Mesendoderm (in vitro differentiated cells): ENCODE measurements around the gene UHRF2.

Experiments used
- DNase-seq: peaks from one replicate; pipeline ENCODE4 v3.0.0; 2013
- H2AK5ac ChIP-seq: 2 replicates; pipeline ENCODE4 v1.6.1; 2013; ENCODE audit warnings: low read length, inconsistent platforms
- H2BK120ac ChIP-seq: 2 replicates; pipeline ENCODE4 v1.6.1; 2013; ENCODE audit warnings: low read depth, mild to moderate bottlenecking, low read length, moderate library complexity, mixed read lengths
- H2BK15ac ChIP-seq: replicated peaks from 2 replicates; pipeline ENCODE4 v1.6.1; 2013; ENCODE audit warnings: low read depth, mild to moderate bottlenecking, moderate library complexity
- H2BK5ac ChIP-seq: 2 replicates; pipeline ENCODE4 v1.6.1; 2013; ENCODE audit warnings: low read length, inconsistent platforms
- H3K18ac ChIP-seq: 2 replicates; pipeline ENCODE4 v1.6.1; 2013; ENCODE audit warnings: mild to moderate bottlenecking, low read length, mixed read lengths
- H3K23ac ChIP-seq: one replicate; pipeline ENCODE4 v1.6.1; 2013; ENCODE audit warnings: low read length
- H3K27ac ChIP-seq: 2 replicates; pipeline ENCODE4 v1.5.1; 2013; ENCODE audit warnings: low read depth, mild to moderate bottlenecking, inconsistent platforms, low read length, moderate library complexity
- H3K27me3 ChIP-seq: 2 replicates; pipeline ENCODE4 v1.6.1; 2013; ENCODE audit warnings: low read length, control low read depth, mild to moderate bottlenecking, inconsistent platforms; ENCODE audit not compliant: insufficient read depth, poor library complexity
- H3K36me3 ChIP-seq: 2 replicates; pipeline ENCODE4 v1.6.1; 2013; ENCODE audit warnings: low read length, inconsistent platforms; ENCODE audit not compliant: control insufficient read depth, insufficient read depth
- H3K4ac ChIP-seq: one replicate; pipeline ENCODE4 v1.6.1; 2013; ENCODE audit warnings: low read depth, mild to moderate bottlenecking, low read length, moderate library complexity
- H3K4me1 ChIP-seq: 2 replicates; pipeline ENCODE4 v1.6.1; 2013; ENCODE audit warnings: low read depth, low read length, inconsistent platforms; ENCODE audit not compliant: control insufficient read depth
- H3K4me2 ChIP-seq: 2 replicates; pipeline ENCODE4 v1.6.1; 2013; ENCODE audit warnings: low read length
- H3K4me3 ChIP-seq: 2 replicates; pipeline ENCODE4 v1.5.1; 2013; ENCODE audit warnings: mild to moderate bottlenecking, low read length
- H3K56ac ChIP-seq: one replicate; pipeline ENCODE4 v1.6.1; 2013; ENCODE audit warnings: low read length
- H3K79me1 ChIP-seq: 2 replicates; pipeline ENCODE4 v1.6.1; 2013; ENCODE audit warnings: low read length, inconsistent platforms
- H3K79me2 ChIP-seq: 2 replicates; pipeline ENCODE4 v1.6.1; 2013; ENCODE audit warnings: mild to moderate bottlenecking, low read length; ENCODE audit not compliant: control insufficient read depth, insufficient read depth
- H3K9ac ChIP-seq: 2 replicates; pipeline ENCODE4 v1.6.1; 2013; ENCODE audit warnings: low read length, inconsistent platforms
- H4K5ac ChIP-seq: one replicate; pipeline ENCODE4 v1.6.1; 2013; ENCODE audit warnings: low read length
- H4K8ac ChIP-seq: one replicate; pipeline ENCODE4 v1.6.1; 2013; ENCODE audit warnings: low read depth, mild to moderate bottlenecking, control low read depth, low read length, moderate library complexity
- WGBS: extraction: QIAGEN DNeasy Blood & Tissue Kit; methylation state at CpG from one replicate; pipeline ENCODE4 v1.1.7; 2013; ENCODE audit warnings: low lambda C conversion rate, missing lambda C conversion rate; ENCODE audit not compliant: insufficient coverage; ENCODE audit errors: extremely low coverage; 5-methylcytosine and 5-hydroxymethylcytosine counted together

The UHRF2 gene

DNA sequence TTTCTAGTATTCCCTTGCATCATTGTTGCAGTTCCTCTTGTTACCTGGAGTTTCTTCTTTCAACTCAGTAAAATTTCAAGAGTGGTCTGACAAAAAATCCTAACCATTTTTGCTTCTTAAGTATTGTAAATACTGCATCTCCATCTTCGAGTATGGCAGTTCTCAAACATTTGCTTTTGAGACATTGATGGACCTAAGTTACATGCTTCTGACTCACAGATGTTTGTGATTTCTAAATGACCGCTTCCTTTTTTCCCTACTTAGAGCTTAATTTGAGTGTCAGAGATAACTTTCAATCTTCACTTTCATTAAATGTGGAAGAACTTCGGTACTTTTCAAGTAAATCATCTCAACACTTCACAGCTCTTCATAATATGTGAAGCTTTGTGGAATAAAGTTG is 4.2 kb downstream of the UHRF2 start:
- Histone ChIP-seq H3K79me1 (peaks cover 11% of the 10 kb centered on the region), H3K27ac (no peak overlapping the region), H2AK5ac (no peak overlapping the region), H3K4me1 (peaks cover 2% of the 10 kb centered on the region), H3K18ac (no peak overlapping the region), H3K79me2 (peaks cover 69% of the 10 kb centered on the region), H4K8ac (no peak overlapping the region), H3K36me3 (no peaks in the 10 kb centered on the region), H3K4me2 (no peak overlapping the region), H3K4ac (no peak overlapping the region), H2BK15ac (no peak overlapping the region), H4K5ac (no peak overlapping the region), H2BK120ac (no peak overlapping the region), H3K23ac (no peak overlapping the region), H3K4me3 (no peak overlapping the region), H2BK5ac (no peak overlapping the region), H3K56ac (no peak overlapping the region), H3K9ac (no peak overlapping the region), H3K27me3 (no peaks in the 10 kb centered on the region)
- WGBS = no CpG with 5 or more reads among the region's 3 CpGs
- DNase-seq = peak; percentile 13

DNA sequence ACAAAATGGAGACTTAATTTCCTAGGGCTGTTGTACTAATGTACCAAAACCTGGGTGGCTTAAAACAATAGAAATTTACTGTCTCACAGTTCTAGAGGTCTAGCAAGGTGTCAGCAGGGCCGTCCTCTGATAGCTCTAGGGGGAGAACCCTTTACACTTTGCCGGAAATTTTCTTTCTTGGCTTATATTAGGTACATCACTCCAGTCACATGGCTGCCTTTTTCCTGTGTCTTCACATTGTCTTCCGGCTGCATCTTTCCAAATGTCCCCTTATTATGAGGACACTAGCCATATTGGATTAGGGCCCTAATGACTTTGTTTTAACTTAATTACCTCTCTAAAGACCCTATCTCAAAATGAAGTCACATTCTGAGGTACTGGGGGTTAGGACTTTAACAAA is 5.8 kb downstream of the UHRF2 start:
- H2AK5ac ChIP-seq = no peak overlapping the region
- H3K79me1 ChIP-seq = peaks cover 11% of the 10 kb centered on the region
- WGBS = no CpG with 5 or more reads among the region's 3 CpGs
- H3K4me3 ChIP-seq = no peak overlapping the region
- no peak overlapping the region for H3K23ac ChIP-seq
- H3K27ac ChIP-seq = no peak overlapping the region
- no peak overlapping the region for H3K4me2 ChIP-seq
- H2BK120ac ChIP-seq = no peak overlapping the region
- H3K4me1 ChIP-seq = peaks cover 2% of the 10 kb centered on the region
- no peak for DNase-seq
- H2BK15ac ChIP-seq = no peak overlapping the region
- H4K8ac ChIP-seq = no peak overlapping the region
- no peak overlapping the region for H3K56ac ChIP-seq
- no peak overlapping the region for H3K18ac ChIP-seq
- no peaks in the 10 kb centered on the region for H3K27me3 ChIP-seq
- no peak overlapping the region for H3K9ac ChIP-seq
- peaks cover 68% of the 10 kb centered on the region for H3K79me2 ChIP-seq
- H2BK5ac ChIP-seq = no peak overlapping the region
- H3K36me3 ChIP-seq = no peaks in the 10 kb centered on the region
- no peak overlapping the region for H3K4ac ChIP-seq
- no peak overlapping the region for H4K5ac ChIP-seq

DNA sequence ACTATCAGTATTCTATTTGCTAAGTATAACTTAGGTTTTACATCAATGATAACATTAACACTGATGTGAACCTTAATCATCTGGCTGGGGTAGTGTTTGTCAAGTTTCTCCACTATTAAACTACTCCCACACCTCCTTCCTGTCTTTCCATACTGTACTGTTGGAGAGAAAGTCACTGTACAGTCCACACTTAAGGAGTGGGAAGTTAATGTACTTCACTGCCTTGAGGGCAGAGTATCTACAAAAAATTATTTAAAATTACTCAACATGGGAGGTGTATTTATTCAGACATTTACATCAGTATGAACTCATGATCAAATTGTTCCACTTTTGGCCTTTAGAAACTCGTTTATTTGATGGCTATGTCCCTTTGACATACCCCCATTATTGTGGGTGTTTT is 11.9 kb downstream of the UHRF2 start:
- Histone ChIP-seq H2AK5ac (no peak overlapping the region), H3K9ac (no peak overlapping the region), H3K79me2 (peaks cover 43% of the 10 kb centered on the region), H3K4me2 (no peak overlapping the region), H2BK120ac (no peak overlapping the region), H3K36me3 (no peaks in the 10 kb centered on the region), H2BK15ac (no peak overlapping the region), H3K56ac (no peak overlapping the region), H4K5ac (no peak overlapping the region), H3K27ac (no peak overlapping the region), H3K4ac (no peak overlapping the region), H3K18ac (no peak overlapping the region), H4K8ac (no peak overlapping the region), H2BK5ac (no peak overlapping the region), H3K79me1 (peaks cover 7% of the 10 kb centered on the region), H3K4me1 (no peaks in the 10 kb centered on the region), H3K23ac (no peak overlapping the region), H3K4me3 (no peak overlapping the region), H3K27me3 (no peaks in the 10 kb centered on the region)
- WGBS = no CpG with 5 or more reads among the region's 1 CpG
- no peak for DNase-seq

DNA sequence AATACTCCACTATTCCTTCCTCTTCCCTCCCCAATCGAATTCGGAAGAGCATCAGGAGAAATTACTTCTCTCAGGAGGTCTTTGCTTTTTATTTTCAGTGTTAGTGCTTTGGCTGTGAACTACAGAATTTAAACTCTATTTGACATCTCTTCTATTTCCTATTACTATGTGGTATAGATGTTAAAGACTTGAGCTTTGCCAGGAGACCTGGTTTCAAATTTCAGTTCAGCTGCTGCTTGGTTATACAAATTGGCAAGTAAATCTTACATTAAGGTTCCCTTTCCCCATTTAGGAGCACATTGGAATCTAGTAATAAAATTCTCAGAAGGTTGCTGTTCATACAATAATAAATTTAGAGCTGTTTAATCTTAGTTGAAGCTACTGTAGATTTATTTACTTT is 13.1 kb downstream of the UHRF2 start:
- no peak overlapping the region for H4K8ac ChIP-seq
- no peak overlapping the region for H3K18ac ChIP-seq
- peaks cover 43% of the 10 kb centered on the region for H3K79me2 ChIP-seq
- H3K4ac ChIP-seq = no peak overlapping the region
- H3K27ac ChIP-seq = no peak overlapping the region
- H3K27me3 ChIP-seq = no peaks in the 10 kb centered on the region
- no peak overlapping the region for H3K56ac ChIP-seq
- WGBS = no CpG with 5 or more reads among the region's 2 CpGs
- H3K23ac ChIP-seq = no peak overlapping the region
- H3K4me2 ChIP-seq = no peak overlapping the region
- no peak overlapping the region for H2AK5ac ChIP-seq
- no peak overlapping the region for H2BK15ac ChIP-seq
- DNase-seq = no peak
- H3K4me1 ChIP-seq = no peaks in the 10 kb centered on the region
- H3K36me3 ChIP-seq = no peaks in the 10 kb centered on the region
- H2BK120ac ChIP-seq = no peak overlapping the region
- H3K9ac ChIP-seq = no peak overlapping the region
- H3K4me3 ChIP-seq = no peak overlapping the region
- no peak overlapping the region for H2BK5ac ChIP-seq
- H3K79me1 ChIP-seq = peaks cover 7% of the 10 kb centered on the region
- H4K5ac ChIP-seq = no peak overlapping the region

DNA sequence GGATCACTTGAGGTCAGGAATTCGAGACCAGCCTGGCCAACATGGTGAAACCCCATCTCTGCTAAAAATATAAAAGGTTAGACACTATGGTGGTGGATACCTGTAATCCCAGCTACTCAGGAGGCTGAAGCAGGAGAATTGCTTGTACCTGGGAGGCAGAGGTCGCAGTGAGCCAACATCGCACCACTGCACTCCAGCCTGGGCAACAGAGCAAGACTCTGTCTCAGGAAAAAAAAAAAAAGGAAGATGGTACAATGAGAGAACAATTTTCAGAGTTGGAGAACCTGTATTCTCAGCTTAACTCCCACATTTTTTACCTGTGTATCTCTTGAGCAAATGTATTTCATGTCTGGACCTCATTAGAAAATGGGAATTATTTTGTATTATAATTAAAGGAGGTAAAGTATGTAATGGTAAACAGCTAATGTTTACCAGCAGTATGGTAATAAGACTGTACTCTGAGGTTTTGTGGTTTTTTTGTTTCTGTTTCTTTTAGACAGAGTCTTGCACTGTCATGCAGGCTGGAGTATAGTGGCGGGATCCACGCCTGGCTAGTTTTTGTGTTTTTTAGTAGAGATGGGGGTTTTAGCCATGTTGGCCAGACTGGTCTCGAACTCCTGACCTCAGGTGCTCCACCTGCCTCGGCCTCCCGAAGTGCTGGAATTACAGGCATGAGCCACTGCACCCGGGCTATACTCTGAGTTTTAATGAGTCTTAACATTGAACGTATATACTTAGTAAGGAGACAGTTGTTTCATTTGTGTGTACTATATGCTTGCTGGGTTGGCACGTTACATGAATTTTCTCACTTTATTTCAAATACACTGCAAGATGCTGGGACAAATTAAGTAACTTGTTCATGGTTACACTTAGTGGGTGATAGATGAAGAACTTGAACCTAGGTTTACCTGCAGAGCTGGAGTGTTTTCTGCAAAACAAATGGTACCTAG is 16.2 kb downstream of the UHRF2 start:
- H3K18ac ChIP-seq = no peak overlapping the region
- no peak overlapping the region for H3K4me3 ChIP-seq
- DNase-seq = no peak
- no peak overlapping the region for H3K9ac ChIP-seq
- H3K56ac ChIP-seq = no peak overlapping the region
- no CpG with 5 or more reads among the region's 11 CpGs for WGBS
- H3K27ac ChIP-seq = no peak overlapping the region
- H2BK5ac ChIP-seq = no peak overlapping the region
- no peaks in the 10 kb centered on the region for H3K4me1 ChIP-seq
- no peaks in the 10 kb centered on the region for H3K27me3 ChIP-seq
- H2BK15ac ChIP-seq = no peak overlapping the region
- no peak overlapping the region for H4K8ac ChIP-seq
- no peak overlapping the region for H2BK120ac ChIP-seq
- H3K79me1 ChIP-seq = peaks cover 4% of the 10 kb centered on the region
- H3K23ac ChIP-seq = no peak overlapping the region
- H3K4ac ChIP-seq = no peak overlapping the region
- no peak overlapping the region for H2AK5ac ChIP-seq
- H3K36me3 ChIP-seq = no peaks in the 10 kb centered on the region
- H3K79me2 ChIP-seq = peaks cover 37% of the 10 kb centered on the region
- no peak overlapping the region for H3K4me2 ChIP-seq
- no peak overlapping the region for H4K5ac ChIP-seq

GRCh38 chr9:6431038-6431437 is 18.0 kb downstream of the UHRF2 start:
- Histone ChIP-seq H3K4ac (no peak overlapping the region), H3K9ac (no peak overlapping the region), H3K4me2 (no peak overlapping the region), H3K23ac (no peak overlapping the region), H2BK120ac (no peak overlapping the region), H3K4me1 (no peaks in the 10 kb centered on the region), H3K79me1 (peaks cover 4% of the 10 kb centered on the region), H3K27me3 (no peaks in the 10 kb centered on the region), H2BK5ac (no peak overlapping the region), H4K5ac (no peak overlapping the region), H3K36me3 (no peaks in the 10 kb centered on the region), H2AK5ac (no peak overlapping the region), H4K8ac (no peak overlapping the region), H3K18ac (no peak overlapping the region), H3K27ac (no peak overlapping the region), H3K56ac (no peak overlapping the region), H2BK15ac (no peak overlapping the region), H3K4me3 (no peak overlapping the region), H3K79me2 (peaks cover 34% of the 10 kb centered on the region)
- no peak for DNase-seq
